ENCODE measurements around the gene PCDHGC4. TPM values are rescaled to one million over a fixed set of nuclear protein-coding genes. Genes with fewer than 3 reads are reported as not detected.

PCDHGC4 gene
- total and polyA plus RNA-seq, 2 of the 8 experiments (the other 6 are each of a cell fraction or from before 2014, with no cell fraction given), result 2.1 to 2.4 TPM

GRCh38 chr5:141484641-141485311, at the start of gene PCDHGC4 (continued):
- TF ChIP-seq CHD7 (IDR thresholded peaks at IDR 0.05; ENCODE audit: insufficient replicate concordance, low read length) (no peak), NANOG (IDR thresholded peaks at IDR 0.05; ENCODE audit: insufficient read depth, low read depth, low read length, poor library complexity, severe bottlenecking) (no peak), EZH2 (IDR thresholded peaks at IDR 0.05; ENCODE audit: low read depth, low read length, severe bottlenecking) (peak; percentile 47), TAF7 (optimal IDR thresholded peaks at IDR 0.05; ENCODE audit: borderline replicate concordance, low read depth, low read length) (peak; percentile 22), JUND (IDR thresholded peaks at IDR 0.05; ENCODE audit: low read length) (no peak), HDAC2 (IDR thresholded peaks at IDR 0.05; ENCODE audit: borderline replicate concordance in 1 of 2, low read depth in 2 of 2, low read length in 2 of 2) (peak in 1 of 2 experiments; percentile 78; a peak in 1 of 4 replicates), GTF2F1 (IDR thresholded peaks at IDR 0.05; ENCODE audit: borderline replicate concordance, low read depth, low read length) (no peak), POLR2A (IDR thresholded peaks at IDR 0.05; ENCODE audit: control extremely low read depth in 1 of 2, low read depth in 2 of 2, low read length in 2 of 2) (peak in 1 of 2 experiments; percentile 57; a peak in 1 of 3 replicates), POU5F1 (IDR thresholded peaks at IDR 0.05; ENCODE audit: low read depth, low read length) (no peak)
